ENCODE measurements around the gene SPTA1. TPM values are rescaled to one million over a fixed set of nuclear protein-coding genes. Genes with fewer than 3 reads are reported as not detected.

Gene SPTA1
- total RNA-seq, 1 experiment from 2014 or later, result not detected

DNA sequence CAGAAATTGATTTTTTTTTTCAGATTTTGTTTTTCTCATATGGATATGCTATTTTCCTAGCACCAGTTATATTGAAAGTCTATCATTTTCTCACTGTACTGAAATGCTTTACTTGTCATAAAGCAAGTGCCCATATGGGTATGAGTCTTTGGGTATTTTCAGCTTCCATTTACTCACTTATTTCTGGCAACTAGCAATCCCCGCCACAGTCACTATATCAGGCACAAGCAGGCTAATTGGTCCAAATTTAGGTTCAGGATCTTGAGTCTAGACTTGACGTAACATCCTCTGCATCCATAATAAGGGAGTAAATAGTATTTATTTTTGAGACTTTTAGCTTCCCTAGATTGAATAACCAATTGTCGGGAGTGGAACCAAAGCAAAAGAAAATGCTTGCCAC, 109.0 kb downstream of the SPTA1 start:
- H3K9me2 ChIP-seq (ENCODE audit: insufficient read depth), result no peaks in the 10 kb centered on the region
- no peak overlapping the region for H3K4me3 ChIP-seq (replicated peaks in 1 of 2; ENCODE audit: low read depth in 1 of 2, low read length in 2 of 2)
- no peaks in the 10 kb centered on the region for H4K20me1 ChIP-seq (ENCODE audit: insufficient read depth)
- H3K27me3 ChIP-seq (ENCODE audit: insufficient read depth, low read length), result no peaks in the 10 kb centered on the region
- ChIA-PET POLR2A (no interaction called here), RAD21 (ENCODE audit: low non-redundant PET in 1 of 2, low total read pairs in 2 of 2, uncharacterized antibody in 2 of 2, unreplicated experiment in 2 of 2) (no interaction called here), CTCF (no interaction called here)
- H3K9ac ChIP-seq (ENCODE audit: low read length), result no peak overlapping the region
- no peak overlapping the region for H3K27ac ChIP-seq (ENCODE audit: low read depth, low read length)
- no peak for ATAC-seq
- H3K4me1 ChIP-seq (ENCODE audit: control insufficient read depth in 1 of 2, insufficient read depth in 2 of 2, low read length in 2 of 2), result no peaks in the 10 kb centered on the region
- H3K79me2 ChIP-seq (ENCODE audit: insufficient read depth, low read length), result no peaks in the 10 kb centered on the region
- TF ChIP-seq EZH2 (IDR thresholded peaks at IDR 0.05), result no peak
- no peak for TF ChIP-seq SP1 (IDR thresholded peaks at IDR 0.05; ENCODE audit: low read depth)
- TF ChIP-seq, protein P1, sequence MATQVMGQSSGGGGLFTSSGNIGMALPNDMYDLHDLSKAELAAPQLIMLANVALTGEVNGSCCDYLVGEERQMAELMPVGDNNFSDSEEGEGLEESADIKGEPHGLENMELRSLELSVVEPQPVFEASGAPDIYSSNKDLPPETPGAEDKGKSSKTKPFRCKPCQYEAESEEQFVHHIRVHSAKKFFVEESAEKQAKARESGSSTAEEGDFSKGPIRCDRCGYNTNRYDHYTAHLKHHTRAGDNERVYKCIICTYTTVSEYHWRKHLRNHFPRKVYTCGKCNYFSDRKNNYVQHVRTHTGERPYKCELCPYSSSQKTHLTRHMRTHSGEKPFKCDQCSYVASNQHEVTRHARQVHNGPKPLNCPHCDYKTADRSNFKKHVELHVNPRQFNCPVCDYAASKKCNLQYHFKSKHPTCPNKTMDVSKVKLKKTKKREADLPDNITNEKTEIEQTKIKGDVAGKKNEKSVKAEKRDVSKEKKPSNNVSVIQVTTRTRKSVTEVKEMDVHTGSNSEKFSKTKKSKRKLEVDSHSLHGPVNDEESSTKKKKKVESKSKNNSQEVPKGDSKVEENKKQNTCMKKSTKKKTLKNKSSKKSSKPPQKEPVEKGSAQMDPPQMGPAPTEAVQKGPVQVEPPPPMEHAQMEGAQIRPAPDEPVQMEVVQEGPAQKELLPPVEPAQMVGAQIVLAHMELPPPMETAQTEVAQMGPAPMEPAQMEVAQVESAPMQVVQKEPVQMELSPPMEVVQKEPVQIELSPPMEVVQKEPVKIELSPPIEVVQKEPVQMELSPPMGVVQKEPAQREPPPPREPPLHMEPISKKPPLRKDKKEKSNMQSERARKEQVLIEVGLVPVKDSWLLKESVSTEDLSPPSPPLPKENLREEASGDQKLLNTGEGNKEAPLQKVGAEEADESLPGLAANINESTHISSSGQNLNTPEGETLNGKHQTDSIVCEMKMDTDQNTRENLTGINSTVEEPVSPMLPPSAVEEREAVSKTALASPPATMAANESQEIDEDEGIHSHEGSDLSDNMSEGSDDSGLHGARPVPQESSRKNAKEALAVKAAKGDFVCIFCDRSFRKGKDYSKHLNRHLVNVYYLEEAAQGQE (IDR thresholded peaks at IDR 0.05; ENCODE audit: low read depth), result no peak
- TF ChIP-seq, protein P2, sequence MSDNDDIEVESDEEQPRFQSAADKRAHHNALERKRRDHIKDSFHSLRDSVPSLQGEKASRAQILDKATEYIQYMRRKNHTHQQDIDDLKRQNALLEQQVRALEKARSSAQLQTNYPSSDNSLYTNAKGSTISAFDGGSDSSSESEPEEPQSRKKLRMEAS (IDR thresholded peaks at IDR 0.05), result no peak
- no peak for DNase-seq (ENCODE audit: low read depth, low spot score)
- H3K36me3 ChIP-seq (ENCODE audit: control insufficient read depth in 1 of 2, insufficient read depth in 2 of 2, low read length in 2 of 2), result no peaks in the 10 kb centered on the region
- BruUV-seq (replicated peaks), result no TSS peak
- intact Hi-C loops (cut with micrococcal nuclease), result no loop called here
- no peak overlapping the region for H3K4me2 ChIP-seq (ENCODE audit: low read length)
- H3K9me3 ChIP-seq (ENCODE audit: control insufficient read depth in 1 of 2, insufficient read depth in 1 of 2, low read depth in 1 of 2, low read length in 2 of 2), result no peaks in the 10 kb centered on the region
- no peak overlapping the region for H2AFZ ChIP-seq (ENCODE audit: low read depth, low read length, poor library complexity, severe bottlenecking)

- no peaks in the 10 kb centered on the region for H3K36me3 ChIP-seq (ENCODE audit: control insufficient read depth in 1 of 2, insufficient read depth in 2 of 2, low read length in 2 of 2)
- H3K9me3 ChIP-seq (ENCODE audit: control insufficient read depth in 1 of 2, insufficient read depth in 1 of 2, low read depth in 1 of 2, low read length in 2 of 2), result no peaks in the 10 kb centered on the region
- H3K9ac ChIP-seq (ENCODE audit: low read length), result no peak overlapping the region
- H3K27ac ChIP-seq (ENCODE audit: low read depth, low read length), result no peak overlapping the region
- H4K20me1 ChIP-seq (ENCODE audit: insufficient read depth), result no peaks in the 10 kb centered on the region
- ATAC-seq (no peak), DNase-seq (ENCODE audit: low read depth, low spot score) (no peak)
- H3K9me2 ChIP-seq (ENCODE audit: insufficient read depth), result no peaks in the 10 kb centered on the region
- no peak overlapping the region for H3K4me3 ChIP-seq (replicated peaks in 1 of 2; ENCODE audit: low read depth in 1 of 2, low read length in 2 of 2)
- intact Hi-C loops (cut with micrococcal nuclease), result no loop called here
- ChIA-PET CTCF (no interaction called here), POLR2A (no interaction called here), RAD21 (ENCODE audit: low non-redundant PET in 1 of 2, low total read pairs in 2 of 2, uncharacterized antibody in 2 of 2, unreplicated experiment in 2 of 2) (no interaction called here)
- BruUV-seq (replicated peaks), result no TSS peak
- no peaks in the 10 kb centered on the region for H3K4me1 ChIP-seq (ENCODE audit: control insufficient read depth in 1 of 2, insufficient read depth in 2 of 2, low read length in 2 of 2)
- H3K79me2 ChIP-seq (ENCODE audit: insufficient read depth, low read length), result no peaks in the 10 kb centered on the region
- no peaks in the 10 kb centered on the region for H3K27me3 ChIP-seq (ENCODE audit: insufficient read depth, low read length)
- no peak overlapping the region for H2AFZ ChIP-seq (ENCODE audit: low read depth, low read length, poor library complexity, severe bottlenecking)
- H3K4me2 ChIP-seq (ENCODE audit: low read length), result no peak overlapping the region
- TF ChIP-seq POLR2AphosphoS5 (IDR thresholded peaks at IDR 0.05; ENCODE audit: low read depth, low read length) (no peak), CEBPB (IDR thresholded peaks at IDR 0.05; ENCODE audit: low read depth) (no peak), EZH2phosphoT487 (IDR thresholded peaks at IDR 0.05; ENCODE audit: borderline replicate concordance) (no peak), ELF1 (IDR thresholded peaks at IDR 0.05; ENCODE audit: borderline replicate concordance, low read depth) (no peak), ZNF274 (IDR thresholded peaks at IDR 0.05; ENCODE audit: low read depth, low read length) (no peak), ZFX (IDR thresholded peaks at IDR 0.05) (no peak), FOSL1 (IDR thresholded peaks at IDR 0.05; ENCODE audit: low read depth) (no peak), RAD21 (IDR thresholded peaks at IDR 0.05; ENCODE audit: low read depth) (no peak), SIN3A (IDR thresholded peaks at IDR 0.05; ENCODE audit: low read depth) (no peak)
- TF ChIP-seq, protein P2 (IDR thresholded peaks at IDR 0.05), result no peak
- TF ChIP-seq, protein P1 (IDR thresholded peaks at IDR 0.05; ENCODE audit: low read depth), result no peak
Measured at GRCh38 chr1:158572226-158572625, 114.3 kb downstream of the SPTA1 start.
